Measurements from ENCODE around the gene MMP2. TPM values are rescaled to one million over a fixed set of nuclear protein-coding genes. Genes with fewer than 3 reads are reported as not detected.
A peak's percentile ranks its signal among the peaks of the same experiment; 100 is the strongest.

Gene MMP2
- total and polyA plus RNA-seq, 5 donors: 43.5 to 207 (median 142) TPM

DNA sequence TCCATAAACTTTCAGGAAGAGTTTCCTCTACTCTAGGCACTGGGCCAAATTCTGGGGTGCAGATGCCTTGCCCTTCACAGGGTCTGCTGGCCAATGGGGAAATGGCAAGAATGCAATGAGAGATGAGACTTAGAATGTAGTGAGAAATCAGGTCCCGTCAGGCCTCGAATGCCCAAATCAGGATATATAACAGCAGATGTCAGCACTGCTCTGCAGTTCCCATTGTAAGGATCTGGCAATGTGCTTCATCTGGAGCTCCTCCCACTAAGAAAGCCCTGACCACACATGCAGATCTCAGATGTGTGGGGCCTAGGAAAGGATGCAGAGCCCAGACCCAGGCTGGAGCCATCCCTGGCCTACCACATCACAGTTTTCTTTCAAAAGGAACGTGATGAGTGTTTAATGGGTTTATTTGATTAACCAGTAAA, 16.0 kb downstream of the MMP2 start:
- 23% methylated on average over 3 of the region's 3 CpGs for whole genome bisulfite sequencing
- peak in 1 of 3 donors; percentile 62 for DNase-seq
- intact Hi-C loops (cut with DNase I): loop anchor here in 1 of 4 donors (5.0 kb wide), 1 partner anchor 42 kb away; no protein-coding TSS in a partner anchor
- no peak overlapping the region for H3K27ac ChIP-seq (ENCODE audit: low read length)
- H3K4me3 ChIP-seq (ENCODE audit: low read length): no peak overlapping the region
- no peaks in the 10 kb centered on the region for H3K27me3 ChIP-seq (ENCODE audit: control insufficient read depth, insufficient read depth)
- H3K4me1 ChIP-seq (ENCODE audit: control insufficient read depth, insufficient read depth, low read length): peaks cover 2% of the 10 kb centered on the region
- peak; percentile 86 for ATAC-seq
- no peaks in the 10 kb centered on the region for H3K9me3 ChIP-seq (ENCODE audit: control insufficient read depth, low read length)

DNA sequence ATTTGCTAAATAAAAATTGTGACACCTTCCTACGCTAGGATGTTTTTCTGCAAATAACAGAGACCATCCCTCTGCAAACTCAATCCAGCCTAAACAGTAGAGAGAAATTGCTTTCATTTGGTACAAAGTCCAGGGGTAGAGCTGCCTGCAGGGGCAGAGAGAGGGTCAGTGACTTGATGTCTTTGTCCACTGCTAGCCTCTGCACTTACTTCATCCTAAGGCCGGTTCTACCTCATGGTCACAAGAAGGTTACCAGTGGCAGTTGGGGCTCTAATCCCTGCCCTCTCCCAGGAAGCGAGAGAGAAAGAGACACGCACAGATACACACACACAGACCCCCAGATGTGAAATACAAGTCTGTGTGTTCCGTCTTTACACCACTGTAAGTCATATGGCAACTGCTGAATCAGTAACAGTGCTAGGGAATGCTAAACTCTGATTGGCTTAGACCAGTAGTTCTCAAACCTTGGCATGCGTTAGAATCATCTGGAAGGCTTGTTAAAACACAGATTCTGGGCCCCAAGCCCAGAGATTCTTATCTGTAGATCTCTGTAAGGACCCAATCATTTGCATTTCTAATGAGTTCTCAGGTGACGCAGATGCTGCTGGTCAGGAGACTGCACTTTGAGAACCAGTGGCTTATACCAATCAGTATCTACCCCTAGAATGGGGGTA, 16.8 kb downstream of the MMP2 start:
- DNase-seq (no peak), ATAC-seq (no peak)
- Histone ChIP-seq H3K4me1 (ENCODE audit: control insufficient read depth, insufficient read depth, low read length) (peaks cover 3% of the 10 kb centered on the region), H3K9me3 (ENCODE audit: control insufficient read depth, low read length) (no peaks in the 10 kb centered on the region), H3K4me3 (ENCODE audit: low read length) (no peak overlapping the region), H3K27me3 (ENCODE audit: control insufficient read depth, insufficient read depth) (no peaks in the 10 kb centered on the region), H3K27ac (ENCODE audit: low read length) (no peak overlapping the region)
- WGBS: 75% methylated on average over 7 of the region's 7 CpGs
- intact Hi-C loops (cut with DNase I): loop anchor here in 1 of 4 donors (5.0 kb wide), 1 partner anchor 42 kb away; no protein-coding TSS in a partner anchor

DNA sequence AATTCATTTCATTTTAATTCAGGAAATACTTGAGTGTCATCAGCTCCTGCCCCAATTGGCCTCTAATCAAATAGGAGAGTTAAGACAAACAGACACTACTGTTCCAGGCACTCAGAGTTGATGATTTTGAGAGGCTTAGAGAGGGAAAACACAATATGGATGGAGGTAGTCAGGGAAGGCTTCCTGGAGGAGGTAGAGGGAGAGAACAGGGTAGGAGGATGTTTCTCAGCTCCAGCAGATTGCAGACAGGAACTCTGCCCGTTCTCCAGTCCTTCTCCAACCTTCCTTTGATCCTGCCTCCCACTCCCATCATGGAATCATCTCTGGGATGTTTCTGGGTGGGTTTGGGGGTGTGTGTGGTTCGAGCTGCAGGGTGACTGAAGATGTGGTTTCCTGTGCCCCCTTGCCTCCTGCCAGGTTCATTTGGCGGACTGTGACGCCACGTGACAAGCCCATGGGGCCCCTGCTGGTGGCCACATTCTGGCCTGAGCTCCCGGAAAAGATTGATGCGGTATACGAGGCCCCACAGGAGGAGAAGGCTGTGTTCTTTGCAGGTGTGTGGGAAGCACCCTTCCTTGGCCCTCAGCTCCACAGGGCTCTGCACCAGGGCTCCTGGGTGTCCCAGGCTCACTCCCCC, 17.6 kb downstream of the MMP2 start:
- DNase-seq (no peak), ATAC-seq (no peak)
- intact Hi-C loops (cut with DNase I): loop anchor here in 1 of 4 donors (5.0 kb wide), 1 partner anchor 41 kb away; no protein-coding TSS in a partner anchor
- no peak overlapping the region for H3K27ac ChIP-seq (ENCODE audit: low read length)
- H3K4me1 ChIP-seq (ENCODE audit: control insufficient read depth, insufficient read depth, low read length): peaks cover 7% of the 10 kb centered on the region
- no peaks in the 10 kb centered on the region for H3K27me3 ChIP-seq (ENCODE audit: control insufficient read depth, insufficient read depth)
- no peaks in the 10 kb centered on the region for H3K9me3 ChIP-seq (ENCODE audit: control insufficient read depth, low read length)
- no peak overlapping the region for H3K4me3 ChIP-seq (ENCODE audit: low read length)
- WGBS: 73% methylated on average over 8 of the region's 8 CpGs

DNA sequence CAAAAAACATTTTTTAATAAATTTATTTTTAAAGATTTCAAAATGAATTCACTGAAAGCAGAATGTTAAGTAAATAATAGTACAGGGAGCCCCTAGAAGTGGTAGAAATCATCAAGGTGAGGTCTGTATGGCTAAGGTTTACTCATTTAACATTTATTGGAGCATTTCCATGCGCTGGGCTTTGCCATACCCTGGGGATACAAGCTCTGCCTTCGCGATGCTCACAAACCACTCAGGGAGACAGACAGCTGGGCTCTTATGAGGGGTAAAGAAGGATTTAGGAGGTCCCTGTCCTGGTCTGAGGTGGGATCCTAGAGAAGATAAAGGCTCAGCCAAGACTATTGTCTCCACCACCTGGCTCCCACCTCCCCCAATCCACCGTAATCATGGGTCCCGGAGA, 18.6 kb downstream of the MMP2 start:
- Histone ChIP-seq H3K27ac (ENCODE audit: low read length) (no peak overlapping the region), H3K4me1 (ENCODE audit: control insufficient read depth, insufficient read depth, low read length) (peaks cover 9% of the 10 kb centered on the region), H3K27me3 (ENCODE audit: control insufficient read depth, insufficient read depth) (no peaks in the 10 kb centered on the region), H3K9me3 (ENCODE audit: control insufficient read depth, low read length) (no peaks in the 10 kb centered on the region), H3K4me3 (ENCODE audit: low read length) (no peak overlapping the region)
- DNase-seq: no peak
- WGBS: 96% methylated on average over 5 of the region's 5 CpGs
- ATAC-seq: no peak
- intact Hi-C loops (cut with DNase I): loop anchor here in 1 of 4 donors (5.0 kb wide), 1 partner anchor 40 kb away; no protein-coding TSS in a partner anchor

DNA sequence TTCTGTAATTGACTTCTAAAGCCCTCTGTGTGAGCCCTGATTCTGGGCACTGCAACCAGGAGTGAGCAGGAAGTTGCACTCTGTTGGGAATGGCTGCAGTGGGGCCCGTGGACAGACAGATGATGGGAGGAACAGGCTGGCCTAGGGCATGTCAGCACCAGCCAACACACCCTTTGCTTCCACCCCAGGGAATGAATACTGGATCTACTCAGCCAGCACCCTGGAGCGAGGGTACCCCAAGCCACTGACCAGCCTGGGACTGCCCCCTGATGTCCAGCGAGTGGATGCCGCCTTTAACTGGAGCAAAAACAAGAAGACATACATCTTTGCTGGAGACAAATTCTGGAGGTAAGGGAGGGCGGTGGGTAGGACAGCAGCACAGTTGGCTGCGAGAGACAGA, 19.1 kb downstream of the MMP2 start:
- intact Hi-C loops (cut with DNase I): loop anchor here in 1 of 4 donors (5.0 kb wide), 1 partner anchor 39 kb away; no protein-coding TSS in a partner anchor
- no peak for ATAC-seq
- Histone ChIP-seq H3K27me3 (ENCODE audit: control insufficient read depth, insufficient read depth) (no peaks in the 10 kb centered on the region), H3K9me3 (ENCODE audit: control insufficient read depth, low read length) (no peaks in the 10 kb centered on the region), H3K27ac (ENCODE audit: low read length) (no peak overlapping the region), H3K4me1 (ENCODE audit: control insufficient read depth, insufficient read depth, low read length) (peaks cover 12% of the 10 kb centered on the region), H3K4me3 (ENCODE audit: low read length) (no peak overlapping the region)
- DNase-seq: no peak
- WGBS: 79% methylated on average over 6 of the region's 6 CpGs

DNA sequence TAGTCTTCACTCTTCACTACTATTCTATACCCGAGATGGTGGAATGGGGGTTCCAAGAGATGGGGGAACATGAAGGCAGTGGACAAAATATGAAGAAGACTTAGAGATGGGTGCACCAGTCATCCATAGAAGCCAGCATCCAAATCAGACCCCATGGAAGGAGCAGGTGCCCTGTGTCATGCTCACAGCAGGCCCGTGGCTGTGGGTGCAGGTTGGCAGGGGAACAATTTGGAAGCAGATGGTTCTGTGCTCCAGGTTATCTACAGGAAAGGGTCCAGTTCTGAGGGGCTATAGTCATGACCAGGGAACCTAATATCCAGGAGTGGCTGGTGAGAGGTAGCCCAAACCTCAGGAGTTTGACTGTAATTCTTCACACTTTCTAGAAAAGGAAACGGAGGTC, 20.3 kb downstream of the MMP2 start:
- WGBS: 68% methylated on average over 3 of the region's 3 CpGs
- Histone ChIP-seq H3K9me3 (ENCODE audit: control insufficient read depth, low read length) (no peaks in the 10 kb centered on the region), H3K27me3 (ENCODE audit: control insufficient read depth, insufficient read depth) (no peaks in the 10 kb centered on the region), H3K27ac (ENCODE audit: low read length) (no peak overlapping the region), H3K4me1 (ENCODE audit: control insufficient read depth, insufficient read depth, low read length) (peaks cover 13% of the 10 kb centered on the region), H3K4me3 (ENCODE audit: low read length) (no peak overlapping the region)
- no peak for DNase-seq
- ATAC-seq: no peak
- intact Hi-C loops (cut with DNase I): loop anchor here in 1 of 4 donors (5.0 kb wide), 1 partner anchor 38 kb away; no protein-coding TSS in a partner anchor

DNA sequence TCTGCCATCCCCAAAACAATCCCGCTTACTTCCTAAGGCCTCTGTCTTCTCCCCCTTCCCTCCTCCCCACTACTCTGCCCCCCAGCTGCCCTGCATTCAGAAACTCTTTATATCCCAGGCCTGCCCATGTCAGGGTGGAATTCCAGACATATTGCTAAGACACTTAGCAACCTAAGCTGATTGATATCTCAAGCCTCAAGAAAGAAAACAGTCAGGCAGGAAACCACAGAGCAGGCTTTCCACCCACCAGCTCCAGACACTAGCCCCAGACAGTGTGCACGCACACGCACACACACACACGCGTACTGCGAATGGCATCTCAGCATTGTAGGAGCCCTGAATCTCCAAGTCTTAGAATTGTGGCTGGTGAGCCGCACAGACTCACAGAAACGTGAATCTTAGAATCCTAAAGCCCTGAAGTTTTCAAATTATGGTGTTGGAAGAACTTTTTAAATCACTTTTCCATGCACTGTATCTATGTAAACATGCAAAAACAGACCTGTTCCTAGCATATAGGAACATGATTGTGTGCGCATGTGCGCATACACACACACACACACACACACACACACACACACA, 21.0 kb downstream of the MMP2 start:
- intact Hi-C loops (cut with DNase I): loop anchor here in 1 of 4 donors (5.0 kb wide), 1 partner anchor 37 kb away; no protein-coding TSS in a partner anchor
- ATAC-seq (peak in 1 of 2 donors; percentile 49), DNase-seq (no peak)
- Histone ChIP-seq H3K4me3 (ENCODE audit: low read length) (no peak overlapping the region), H3K9me3 (ENCODE audit: control insufficient read depth, low read length) (no peaks in the 10 kb centered on the region), H3K27ac (ENCODE audit: low read length) (no peak overlapping the region), H3K27me3 (ENCODE audit: control insufficient read depth, insufficient read depth) (no peaks in the 10 kb centered on the region), H3K4me1 (ENCODE audit: control insufficient read depth, insufficient read depth, low read length) (peaks cover 13% of the 10 kb centered on the region)
- 55% methylated on average over 10 of the region's 10 CpGs for WGBS

DNA sequence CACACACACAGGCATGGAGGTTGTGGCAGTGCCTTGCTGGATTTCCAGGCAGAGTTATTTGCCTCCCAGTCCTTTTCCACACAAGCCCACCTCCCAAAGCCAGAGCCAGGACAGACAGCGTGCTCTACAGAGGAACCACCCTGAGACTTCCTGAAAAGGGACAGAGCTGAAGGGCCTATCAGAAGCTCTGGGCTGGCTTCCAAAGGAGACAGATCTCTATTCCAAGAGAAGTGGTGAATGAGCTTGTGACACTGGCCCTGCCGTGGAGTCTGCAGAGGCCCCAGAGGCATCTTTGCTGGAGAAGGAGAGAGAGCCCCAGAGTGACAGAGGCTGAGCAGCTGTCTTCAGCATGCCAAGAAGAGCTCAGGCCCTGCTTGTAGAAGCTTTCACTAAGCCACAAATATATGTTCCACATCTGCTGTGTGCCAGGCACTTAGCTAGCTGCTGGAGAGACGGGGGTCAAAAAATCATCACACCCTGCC, 21.6 kb downstream of the MMP2 start:
- peak; percentile 60 to 80 (median 78) for DNase-seq
- peak; percentile 85 to 86 for ATAC-seq
- no peaks in the 10 kb centered on the region for H3K27me3 ChIP-seq (ENCODE audit: control insufficient read depth, insufficient read depth)
- H3K4me1 ChIP-seq (ENCODE audit: control insufficient read depth, insufficient read depth, low read length): peaks cover 13% of the 10 kb centered on the region
- H3K4me3 ChIP-seq (ENCODE audit: low read length): no peak overlapping the region
- intact Hi-C loops (cut with DNase I): no loop called here
- H3K9me3 ChIP-seq (ENCODE audit: control insufficient read depth, low read length): no peaks in the 10 kb centered on the region
- no peak overlapping the region for H3K27ac ChIP-seq (ENCODE audit: low read length)
- 18% methylated on average over 3 of the region's 3 CpGs for WGBS

DNA sequence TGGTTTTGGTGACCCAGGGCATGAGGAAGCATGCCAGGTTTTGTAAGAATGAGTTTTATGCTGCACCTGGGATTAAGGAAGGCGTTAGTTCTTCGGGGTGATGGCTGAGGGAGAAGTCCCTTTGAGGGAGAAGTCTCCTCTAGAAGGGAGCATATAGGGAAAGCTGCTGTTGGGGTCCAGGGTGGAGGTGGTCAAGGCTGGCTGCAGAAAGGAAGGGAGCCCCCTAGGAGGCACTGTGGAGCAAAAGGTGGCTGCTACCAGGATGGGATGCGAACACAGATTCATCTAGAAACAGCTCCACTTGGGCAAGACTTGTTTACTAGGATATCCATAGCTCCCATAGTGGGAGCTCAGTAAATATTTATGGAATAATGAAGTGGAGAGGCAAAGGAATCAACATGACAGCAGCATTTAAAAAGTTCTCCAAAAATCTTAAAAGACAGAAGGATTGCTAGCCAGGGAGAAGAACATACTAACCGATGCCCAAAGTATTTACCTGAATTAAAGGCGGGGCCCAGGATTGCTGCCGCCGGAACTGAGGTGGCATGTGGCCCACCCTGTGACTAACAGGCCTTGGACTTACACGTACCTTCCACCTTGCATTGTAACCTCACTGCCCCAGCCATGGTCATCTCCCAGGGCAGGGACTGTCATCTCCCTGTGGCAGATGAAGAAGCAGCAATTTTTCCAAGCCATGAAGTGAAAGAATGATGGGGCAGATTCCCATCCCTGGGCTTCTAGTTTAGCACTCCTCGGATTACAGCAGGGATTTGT, 22.7 kb downstream of the MMP2 start:
- Histone ChIP-seq H3K9me3 (ENCODE audit: control insufficient read depth, low read length) (no peaks in the 10 kb centered on the region), H3K27me3 (ENCODE audit: control insufficient read depth, insufficient read depth) (no peaks in the 10 kb centered on the region), H3K27ac (ENCODE audit: low read length) (no peak overlapping the region), H3K4me1 (ENCODE audit: control insufficient read depth, insufficient read depth, low read length) (peaks cover 13% of the 10 kb centered on the region), H3K4me3 (ENCODE audit: low read length) (no peak overlapping the region)
- no peak for ATAC-seq
- no peak for DNase-seq
- 89% methylated on average over 9 of the region's 9 CpGs for WGBS
- intact Hi-C loops (cut with DNase I): no loop called here

DNA sequence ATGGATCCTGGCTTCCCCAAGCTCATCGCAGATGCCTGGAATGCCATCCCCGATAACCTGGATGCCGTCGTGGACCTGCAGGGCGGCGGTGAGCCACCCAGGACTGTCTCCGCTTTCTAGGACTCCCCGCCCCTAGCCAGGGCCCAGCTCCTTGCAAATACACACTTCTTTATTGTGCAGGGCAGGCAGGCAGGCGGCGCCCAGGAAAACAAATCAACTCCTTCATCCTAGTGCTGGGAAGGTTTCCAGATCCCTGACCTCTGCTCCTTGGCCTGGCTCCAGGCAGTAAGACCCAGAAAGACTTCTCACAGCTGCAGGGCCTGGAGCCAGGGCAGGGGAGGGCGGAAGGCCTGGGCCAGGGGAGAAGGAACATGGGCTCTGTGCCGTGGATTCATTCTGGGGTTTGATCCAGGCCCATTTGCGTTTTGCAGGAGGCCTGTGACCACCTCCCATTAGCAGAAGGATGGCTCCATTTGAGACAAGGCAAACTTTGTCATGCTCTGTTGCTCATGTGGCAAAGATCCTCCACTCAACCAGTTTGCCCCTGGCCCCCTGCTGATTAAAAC, 23.9 kb downstream of the MMP2 start:
- H3K4me3 ChIP-seq (ENCODE audit: low read length): no peak overlapping the region
- WGBS: 21% methylated on average over 13 of the region's 13 CpGs
- peak; percentile 89 to 97 (median 94) for DNase-seq
- peak; percentile 83 to 87 for ATAC-seq
- no peaks in the 10 kb centered on the region for H3K9me3 ChIP-seq (ENCODE audit: control insufficient read depth, low read length)
- H3K27me3 ChIP-seq (ENCODE audit: control insufficient read depth, insufficient read depth): no peaks in the 10 kb centered on the region
- H3K4me1 ChIP-seq (ENCODE audit: control insufficient read depth, insufficient read depth, low read length): peaks cover 13% of the 10 kb centered on the region
- H3K27ac ChIP-seq (ENCODE audit: low read length): no peak overlapping the region
- intact Hi-C loops (cut with DNase I): no loop called here

Measured in right cardiac atrium (tissue), 5 donors.